Endometrial microvascular endothelial cells (primary cell): ENCODE data around the gene FRMD5. TPM values are rescaled to one million over a fixed set of nuclear protein-coding genes. Genes with fewer than 3 reads are reported as not detected.

Experiments
- in situ Hi-C: cut with HindIII; loops from 2 replicates; pipeline ENCODE4 v1.10.0; 2017; ENCODE audit warnings: low sequenced_read_pairs, low pct_unique_long_range_greater_than_20kb; ENCODE audit errors: inconsistent ontology term
- total RNA-seq: library from RNA; depleted of rRNA; stranded (reverse); fragments of >200 nt; gene quantifications from one replicate; pipeline ENCODE4 v1.2.3, GENCODE V29; 2015; ENCODE audit errors: inconsistent ontology term

Gene FRMD5
- total RNA-seq, 1 donor from 2014 or later, result 0.28 TPM

- in situ Hi-C loops, result no loop called here
These were observed 240.9 kb downstream of the FRMD5 start for GRCh38 chr15:43954181-43954621.

- in situ Hi-C loops, result no loop called here
These were observed 241.7 kb downstream of the FRMD5 start for GRCh38 chr15:43953402-43953801.

- in situ Hi-C loops, result no loop called here
These were observed 244.5 kb downstream of the FRMD5 start for GRCh38 chr15:43950531-43950930.

GRCh38 chr15:43948691-43949325, 246.3 kb downstream of the FRMD5 start:
- in situ Hi-C loops, result no loop called here

- in situ Hi-C loops, result no loop called here
These were observed 251.6 kb downstream of the FRMD5 start for GRCh38 chr15:43943511-43943910.

GRCh38 chr15:43942194-43942593, 252.9 kb downstream of the FRMD5 start:
- in situ Hi-C loops, result no loop called here

- in situ Hi-C loops, result no loop called here
These were observed 253.5 kb downstream of the FRMD5 start for GRCh38 chr15:43941555-43941954.

GRCh38 chr15:43941071-43941470, 254.0 kb downstream of the FRMD5 start:
- in situ Hi-C loops, result no loop called here

- in situ Hi-C loops, result no loop called here
These were observed 256.0 kb downstream of the FRMD5 start for GRCh38 chr15:43939070-43939469.

GRCh38 chr15:43934480-43934879, 260.6 kb downstream of the FRMD5 start:
- in situ Hi-C loops, result no loop called here

- in situ Hi-C loops, result no loop called here
These were observed 262.2 kb downstream of the FRMD5 start for GRCh38 chr15:43932907-43933306.

- in situ Hi-C loops, result no loop called here
These were observed 263.2 kb downstream of the FRMD5 start for GRCh38 chr15:43931790-43932435.

- in situ Hi-C loops, result no loop called here
These were observed 264.0 kb downstream of the FRMD5 start for GRCh38 chr15:43931119-43931518.

- in situ Hi-C loops, result no loop called here
These were observed 264.5 kb downstream of the FRMD5 start for GRCh38 chr15:43930556-43930955.

- in situ Hi-C loops, result no loop called here
These were observed 265.0 kb downstream of the FRMD5 start for GRCh38 chr15:43930079-43930478.

GRCh38 chr15:43928152-43928551, 266.9 kb downstream of the FRMD5 start:
- in situ Hi-C loops, result no loop called here

- in situ Hi-C loops, result no loop called here
These were observed 267.9 kb downstream of the FRMD5 start for GRCh38 chr15:43927203-43927602.

GRCh38 chr15:43923553-43923952, 271.5 kb downstream of the FRMD5 start:
- in situ Hi-C loops, result loop anchor here (25.0 kb wide), 1 partner anchor 589 kb away; no protein-coding TSS in a partner anchor

- in situ Hi-C loops, result loop anchor here (25.0 kb wide), 1 partner anchor 590 kb away; no protein-coding TSS in a partner anchor
These were observed 273.1 kb downstream of the FRMD5 start for GRCh38 chr15:43922021-43922420.

GRCh38 chr15:43920815-43921214, 274.3 kb downstream of the FRMD5 start:
- in situ Hi-C loops, result loop anchor here (25.0 kb wide), 1 partner anchor 591 kb away; no protein-coding TSS in a partner anchor
